Lower lobe of right lung (tissue), 2 donors: Measurements from ENCODE around the gene INPP4A. TPM values are rescaled to one million over a fixed set of nuclear protein-coding genes. Genes with fewer than 3 reads are reported as not detected.

Experiments used
- ATAC-seq, 2 donors: fragments of 200-7000 bp; cut with Tn5 transposase; one replicate each; pipeline ENCODE4 v1.9.1; 2020 to 2022; ENCODE audit warnings: mild to moderate bottlenecking in 2 of 2, moderate library complexity in 2 of 2
- DNase-seq: peaks from one replicate; pipeline ENCODE4 v3.0.0-alpha.2; 2020
- H3K27ac ChIP-seq: fragments of 200-600 bp; one replicate; pipeline ENCODE4 v1.8.0; 2022
- H3K27me3 ChIP-seq: fragments of 200-600 bp; one replicate; pipeline ENCODE4 v1.8.0; 2022; ENCODE audit warnings: low read depth
- H3K36me3 ChIP-seq: fragments of 200-600 bp; one replicate; pipeline ENCODE4 v1.8.0; 2022; ENCODE audit warnings: mild to moderate bottlenecking
- H3K4me1 ChIP-seq: fragments of 200-600 bp; one replicate; pipeline ENCODE4 v1.8.0; 2022
- H3K4me3 ChIP-seq: fragments of 200-600 bp; one replicate; pipeline ENCODE4 v1.8.0; 2022; ENCODE audit warnings: mild to moderate bottlenecking
- H3K9me3 ChIP-seq: fragments of 200-600 bp; one replicate; pipeline ENCODE4 v1.8.0; 2022
- intact Hi-C: fragments of 100-400 bp; cut with DNase I; formaldehyde crosslinking; loops from one replicate; pipeline ENCODE4 v1.11.0; 2022
- long read RNA-seq: library from polyadenylated mRNA; unstranded; transcript quantifications from one replicate; pipeline ENCODE4 v2.0.0, GENCODE V29; 2021
- total RNA-seq: library from RNA; stranded (reverse); fragmentation: NEBNext Ultra II Directional; extraction: Animal tissue kit (Norgen Biotek cat#: 25700); gene quantifications from one replicate; pipeline ENCODE4 v1.2.1, GENCODE V29; 2021
- TF ChIP-seq, protein P1 (sequence below): fragments of 200-600 bp; IDR thresholded peaks from one replicate; pipeline ENCODE4 v1.8.0; 2022; ENCODE audit warnings: antibody characterized with exemption, mild to moderate bottlenecking
- donor health status: DM: no; HTN: yes; CAD: no; lungs with severe emphysema.

Gene INPP4A
- 35.6 TPM for total RNA-seq
- long read RNA-seq, transcript INPP4A-205 (25 exons, 3,365 nt): major isoform, 7 of 52 reads
- long read RNA-seq, partial matches to known transcripts: 13 of 52 reads
- long read RNA-seq, other reads (novel, unspliced or antisense): 32 of 52 reads

DNA sequence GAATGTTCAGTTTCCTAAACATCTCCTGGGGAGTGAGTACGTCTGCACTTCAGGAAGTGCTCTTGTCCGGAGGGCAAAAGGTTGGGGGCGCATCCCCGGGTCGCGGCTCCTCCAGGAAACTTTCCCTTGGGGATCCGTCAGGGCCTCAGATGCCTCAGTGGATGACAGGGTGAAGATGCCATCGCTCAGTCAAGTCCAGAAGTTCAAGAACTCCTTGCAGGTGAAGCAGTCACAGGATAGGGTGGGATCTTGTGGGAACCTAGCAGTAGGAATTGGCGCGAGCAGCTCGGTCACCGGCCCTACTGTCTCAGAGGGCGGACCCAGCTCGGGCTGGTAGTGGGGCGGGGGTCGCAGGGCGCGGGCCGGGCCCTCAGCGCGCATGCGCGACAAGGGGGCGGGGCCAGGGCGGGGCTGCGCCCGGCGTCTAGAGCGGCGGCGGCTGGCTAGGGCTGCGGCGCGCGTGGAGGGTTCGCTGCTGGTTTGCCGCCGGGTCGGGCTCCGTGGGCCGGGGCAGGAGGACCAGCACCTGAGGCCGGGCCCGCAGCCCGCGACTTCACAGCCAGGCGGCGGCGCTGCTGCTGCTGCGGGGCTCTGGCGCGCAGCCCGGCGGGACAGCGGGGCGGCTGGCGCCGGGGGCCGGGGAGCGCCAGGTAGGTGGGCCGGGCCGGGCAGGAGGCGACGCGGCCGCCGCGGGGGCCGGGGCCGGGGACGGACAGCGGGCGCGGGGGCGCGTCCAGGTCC is at the start of gene INPP4A:
TSS of gene INPP4A (plus strand) at position 423 of the 741 bp plus-strand sequence. CDS start 75,191 bp downstream, outside the sequence.
- intact Hi-C loops: no loop called here
- Histone ChIP-seq H3K27ac (peak within 1 kb of the TSS; percentile 82), H3K9me3 (no peaks in the 10 kb centered on the region), H3K27me3 (no peaks in the 10 kb centered on the region), H3K36me3 (no peaks in the 10 kb centered on the region), H3K4me1 (peaks cover 24% of the 10 kb centered on the region), H3K4me3 (peak within 1 kb of the TSS; percentile 77)
- TF ChIP-seq, protein P1, sequence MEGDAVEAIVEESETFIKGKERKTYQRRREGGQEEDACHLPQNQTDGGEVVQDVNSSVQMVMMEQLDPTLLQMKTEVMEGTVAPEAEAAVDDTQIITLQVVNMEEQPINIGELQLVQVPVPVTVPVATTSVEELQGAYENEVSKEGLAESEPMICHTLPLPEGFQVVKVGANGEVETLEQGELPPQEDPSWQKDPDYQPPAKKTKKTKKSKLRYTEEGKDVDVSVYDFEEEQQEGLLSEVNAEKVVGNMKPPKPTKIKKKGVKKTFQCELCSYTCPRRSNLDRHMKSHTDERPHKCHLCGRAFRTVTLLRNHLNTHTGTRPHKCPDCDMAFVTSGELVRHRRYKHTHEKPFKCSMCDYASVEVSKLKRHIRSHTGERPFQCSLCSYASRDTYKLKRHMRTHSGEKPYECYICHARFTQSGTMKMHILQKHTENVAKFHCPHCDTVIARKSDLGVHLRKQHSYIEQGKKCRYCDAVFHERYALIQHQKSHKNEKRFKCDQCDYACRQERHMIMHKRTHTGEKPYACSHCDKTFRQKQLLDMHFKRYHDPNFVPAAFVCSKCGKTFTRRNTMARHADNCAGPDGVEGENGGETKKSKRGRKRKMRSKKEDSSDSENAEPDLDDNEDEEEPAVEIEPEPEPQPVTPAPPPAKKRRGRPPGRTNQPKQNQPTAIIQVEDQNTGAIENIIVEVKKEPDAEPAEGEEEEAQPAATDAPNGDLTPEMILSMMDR: no peak
- DNase-seq (peak; percentile 85), ATAC-seq (peak; percentile 93 to 94)

DNA sequence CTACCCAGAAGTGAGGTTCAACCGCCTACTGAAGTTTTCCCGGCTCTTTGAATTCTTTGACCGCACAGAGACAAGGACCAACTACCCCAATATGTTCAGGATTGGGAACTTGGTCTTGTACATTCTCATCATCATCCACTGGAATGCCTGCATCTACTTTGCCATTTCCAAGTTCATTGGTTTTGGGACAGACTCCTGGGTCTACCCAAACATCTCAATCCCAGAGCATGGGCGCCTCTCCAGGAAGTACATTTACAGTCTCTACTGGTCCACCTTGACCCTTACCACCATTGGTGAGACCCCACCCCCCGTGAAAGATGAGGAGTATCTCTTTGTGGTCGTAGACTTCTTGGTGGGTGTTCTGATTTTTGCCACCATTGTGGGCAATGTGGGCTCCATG is 48.7 kb upstream of the INPP4A start:
- Histone ChIP-seq H3K4me1 (no peaks in the 10 kb centered on the region), H3K36me3 (no peaks in the 10 kb centered on the region), H3K4me3 (no peak overlapping the region), H3K9me3 (no peaks in the 10 kb centered on the region), H3K27ac (no peak overlapping the region), H3K27me3 (no peaks in the 10 kb centered on the region)
- ATAC-seq: no peak
- intact Hi-C loops: no loop called here
- TF ChIP-seq, protein P1: no peak
- DNase-seq: no peak

DNA sequence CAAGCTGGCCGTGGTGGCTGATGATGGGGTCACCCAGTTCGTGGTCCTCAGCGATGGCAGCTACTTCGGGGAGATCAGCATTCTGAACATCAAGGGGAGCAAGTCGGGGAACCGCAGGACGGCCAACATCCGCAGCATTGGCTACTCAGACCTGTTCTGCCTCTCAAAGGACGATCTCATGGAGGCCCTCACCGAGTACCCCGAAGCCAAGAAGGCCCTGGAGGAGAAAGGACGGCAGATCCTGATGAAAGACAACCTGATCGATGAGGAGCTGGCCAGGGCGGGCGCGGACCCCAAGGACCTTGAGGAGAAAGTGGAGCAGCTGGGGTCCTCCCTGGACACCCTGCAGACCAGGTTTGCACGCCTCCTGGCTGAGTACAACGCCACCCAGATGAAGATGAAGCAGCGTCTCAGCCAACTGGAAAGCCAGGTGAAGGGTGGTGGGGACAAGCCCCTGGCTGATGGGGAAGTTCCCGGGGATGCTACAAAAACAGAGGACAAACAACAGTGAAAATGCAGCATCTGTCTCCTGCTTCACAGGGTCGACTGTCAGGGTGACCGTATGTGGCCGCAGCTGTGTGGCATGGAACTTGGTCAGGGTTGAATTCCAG is 47.8 kb upstream of the INPP4A start:
- intact Hi-C loops: no loop called here
- ATAC-seq (no peak), DNase-seq (no peak)
- H3K9me3 ChIP-seq: no peaks in the 10 kb centered on the region
- TF ChIP-seq, protein P1: no peak
- H3K4me1 ChIP-seq: no peaks in the 10 kb centered on the region
- H3K36me3 ChIP-seq: no peaks in the 10 kb centered on the region
- no peaks in the 10 kb centered on the region for H3K27me3 ChIP-seq
- no peak overlapping the region for H3K4me3 ChIP-seq
- no peak overlapping the region for H3K27ac ChIP-seq

DNA sequence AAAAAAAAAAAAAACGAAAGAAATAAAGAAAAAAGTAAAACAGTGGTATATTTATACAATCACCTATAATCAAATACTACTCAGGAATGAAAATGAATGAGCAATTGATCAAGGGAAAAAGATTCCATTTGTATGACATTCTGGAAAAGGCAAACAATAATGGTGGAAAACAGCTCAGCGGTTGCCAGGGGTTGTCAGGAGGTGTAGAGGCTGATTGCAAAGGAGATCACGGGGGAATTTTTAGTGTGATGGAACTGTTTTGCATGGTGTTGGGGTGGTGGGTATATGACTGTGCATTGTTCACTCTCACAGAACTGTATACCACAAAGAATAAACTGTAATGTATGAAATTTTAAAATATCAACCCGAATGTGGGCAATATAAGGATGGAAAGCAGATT is 45.5 kb upstream of the INPP4A start:
- DNase-seq (no peak), ATAC-seq (no peak)
- Histone ChIP-seq H3K4me1 (no peaks in the 10 kb centered on the region), H3K27ac (no peak overlapping the region), H3K36me3 (no peaks in the 10 kb centered on the region), H3K27me3 (no peaks in the 10 kb centered on the region), H3K9me3 (no peaks in the 10 kb centered on the region), H3K4me3 (no peak overlapping the region)
- intact Hi-C loops: no loop called here
- TF ChIP-seq, protein P1: no peak

DNA sequence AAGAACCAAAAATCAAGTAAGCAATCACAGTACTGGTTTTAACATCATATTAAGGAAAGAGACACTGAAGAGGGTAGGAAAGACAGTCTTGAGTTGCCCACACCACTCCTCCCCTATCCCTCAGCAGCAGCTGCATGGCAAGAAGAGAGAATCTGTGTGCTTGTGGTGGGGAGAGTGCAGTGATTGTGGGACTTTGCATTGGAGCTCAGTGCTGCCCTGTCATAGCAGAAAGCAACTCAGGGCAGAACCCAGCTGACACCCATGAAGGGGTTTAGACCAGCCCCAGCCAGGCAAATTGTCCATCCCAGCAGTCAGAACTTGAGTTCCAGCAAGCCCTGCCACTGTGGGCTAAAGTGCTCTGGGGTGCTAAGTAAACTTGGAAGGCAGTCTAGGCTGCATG is 40.8 kb upstream of the INPP4A start:
- Histone ChIP-seq H3K27ac (no peak overlapping the region), H3K4me3 (no peak overlapping the region), H3K4me1 (no peaks in the 10 kb centered on the region), H3K27me3 (no peaks in the 10 kb centered on the region), H3K9me3 (no peaks in the 10 kb centered on the region), H3K36me3 (no peaks in the 10 kb centered on the region)
- ATAC-seq: no peak
- intact Hi-C loops: no loop called here
- no peak for DNase-seq
- TF ChIP-seq, protein P1: no peak
